ENCODE measurements around the gene VPREB3. TPM values are rescaled to one million over a fixed set of nuclear protein-coding genes. Genes with fewer than 3 reads are reported as not detected.

Gene VPREB3
- total RNA-seq (2014; rRNA removed; shearing (Covaris generic)): not detected in 2 replicates

- no peak for DNase-seq (ENCODE audit: low read depth)
Measured at GRCh38 chr22:23754220-23754919, at the start of gene VPREB3. VPREB3 (minus strand) TSS chr22:23754425; CDS start chr22:23754363, 62 bp downstream.

GRCh38 chr22:23803001-23803819, 49.0 kb upstream of the VPREB3 start:
- DNase-seq (ENCODE audit: low read depth): no peak

GRCh38 chr22:23801886-23802377, 47.7 kb upstream of the VPREB3 start:
- no peak for DNase-seq (ENCODE audit: low read depth)

- DNase-seq (ENCODE audit: low read depth): no peak
Measured at GRCh38 chr22:23801238-23801821, 47.1 kb upstream of the VPREB3 start.

GRCh38 chr22:23800297-23801237, 46.3 kb upstream of the VPREB3 start:
- no peak for DNase-seq (ENCODE audit: low read depth)

GRCh38 chr22:23796461-23796860, 42.2 kb upstream of the VPREB3 start:
- peak; percentile 64 for DNase-seq (ENCODE audit: low read depth)

GRCh38 chr22:23793326-23793725, 39.1 kb upstream of the VPREB3 start:
- no peak for DNase-seq (ENCODE audit: low read depth)

GRCh38 chr22:23791738-23792645, 37.8 kb upstream of the VPREB3 start:
- DNase-seq (ENCODE audit: low read depth): no peak

- DNase-seq (ENCODE audit: low read depth): peak; percentile 87
Measured at GRCh38 chr22:23790819-23791737, 36.9 kb upstream of the VPREB3 start.

GRCh38 chr22:23789638-23790037, 35.4 kb upstream of the VPREB3 start:
- no peak for DNase-seq (ENCODE audit: low read depth)

GRCh38 chr22:23789121-23789520, 34.9 kb upstream of the VPREB3 start:
- no peak for DNase-seq (ENCODE audit: low read depth)

- no peak for DNase-seq (ENCODE audit: low read depth)
Measured at GRCh38 chr22:23787910-23788309, 33.7 kb upstream of the VPREB3 start.

- no peak for DNase-seq (ENCODE audit: low read depth)
Measured at GRCh38 chr22:23787600-23787896, 33.3 kb upstream of the VPREB3 start.

- peak; percentile 95 for DNase-seq (ENCODE audit: low read depth)
Measured at GRCh38 chr22:23786752-23787599, 32.8 kb upstream of the VPREB3 start, which contains the start of gene SMARCB1. SMARCB1 (plus strand) TSS chr22:23786966; CDS start chr22:23787170, 204 bp downstream.

- no peak for DNase-seq (ENCODE audit: low read depth)
Measured at GRCh38 chr22:23786261-23786710, 32.1 kb upstream of the VPREB3 start.

- DNase-seq (ENCODE audit: low read depth): peak; percentile 88
Measured at GRCh38 chr22:23784215-23784732, 30.0 kb upstream of the VPREB3 start.

GRCh38 chr22:23783265-23784150, 29.3 kb upstream of the VPREB3 start:
- no peak for DNase-seq (ENCODE audit: low read depth)

Data from RPMI7951 (cell line).